H7 (cell line): Measurements from ENCODE around the gene TPRX1. TPM values are rescaled to one million over a fixed set of nuclear protein-coding genes. Genes with fewer than 3 reads are reported as not detected.
"Not testable (repeated sequence)": the region's sequence is repeated elsewhere in the genome, so short reads cannot be mapped to it uniquely, and the experiment has no call there.

Experiments
- DNase-seq: peaks from one replicate; pipeline ENCODE4 v3.0.0; 2012
- H3K27me3 ChIP-seq: 2 replicates; pipeline ENCODE4 v1.6.0; 2011; ENCODE audit warnings: mild to moderate bottlenecking, low read length; ENCODE audit not compliant: control insufficient read depth, insufficient read depth
- H3K36me3 ChIP-seq: replicated peaks from 2 replicates; pipeline ENCODE4 v1.5.1; 2011; ENCODE audit warnings: low read length; ENCODE audit not compliant: control insufficient read depth, insufficient read depth
- H3K4me3 ChIP-seq: 2 replicates; pipeline ENCODE4 v1.5.1; 2011; ENCODE audit warnings: low read depth, mild to moderate bottlenecking, control low read depth, low read length, moderate library complexity; ENCODE audit not compliant: insufficient read depth
- total RNA-seq: library from RNA; depleted of rRNA; stranded (reverse); fragments of >200 nt; shearing (Covaris generic); gene quantifications from 2 replicates; pipeline ENCODE4 v1.2.3, GENCODE V29; 2014; rRNA removed

The TPRX1 gene, protein sequence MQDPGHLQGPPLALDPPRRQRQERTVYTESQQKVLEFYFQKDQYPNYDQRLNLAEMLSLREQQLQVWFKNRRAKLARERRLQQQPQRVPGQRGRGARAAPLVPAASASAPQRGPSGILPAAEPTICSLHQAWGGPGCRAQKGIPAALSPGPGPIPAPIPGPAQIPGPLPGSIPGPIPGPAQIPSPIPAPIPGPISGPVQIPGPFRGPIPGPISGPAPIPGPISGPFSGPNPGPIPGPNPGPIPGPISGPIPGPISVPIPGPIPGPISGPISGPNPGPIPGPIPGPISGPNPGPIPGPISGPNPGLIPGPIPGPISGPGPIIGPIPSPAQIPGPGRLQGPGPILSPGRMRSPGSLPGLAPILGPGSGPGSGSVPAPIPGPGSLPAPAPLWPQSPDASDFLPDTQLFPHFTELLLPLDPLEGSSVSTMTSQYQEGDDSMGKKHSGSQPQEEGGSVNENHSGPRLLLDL
- total RNA-seq, result not detected in 2 replicates

- H3K27me3 ChIP-seq, H3K4me3 ChIP-seq, DNase-seq, H3K36me3 ChIP-seq: not testable (repeated sequence)
These were observed at the start of gene TPRX1 for GRCh38 chr19:47804451-47804850. TPRX1 (minus strand) TSS chr19:47804551; CDS start chr19:47804539, 12 bp downstream.

GRCh38 chr19:47853003-47853402 is 48.7 kb upstream of the TPRX1 start:
- H3K27me3 ChIP-seq, result no peaks in the 10 kb centered on the region
- H3K36me3 ChIP-seq, result no peaks in the 10 kb centered on the region
- no peak for DNase-seq
- H3K4me3 ChIP-seq, result no peak overlapping the region

- peak; percentile 55 for DNase-seq
- Histone ChIP-seq H3K36me3 (no peaks in the 10 kb centered on the region), H3K4me3 (peak overlapping the region; percentile 39), H3K27me3 (no peaks in the 10 kb centered on the region)
These were observed 44.6 kb upstream of the TPRX1 start for GRCh38 chr19:47848823-47849473.

- Histone ChIP-seq H3K36me3 (no peaks in the 10 kb centered on the region), H3K4me3 (peak overlapping the region; percentile 39)
- DNase-seq, result no peak
These were observed 44.1 kb upstream of the TPRX1 start for GRCh38 chr19:47848425-47848822.

GRCh38 chr19:47842941-47843340 is 38.6 kb upstream of the TPRX1 start:
- no peak for DNase-seq
- Histone ChIP-seq H3K27me3 (no peaks in the 10 kb centered on the region), H3K36me3 (no peaks in the 10 kb centered on the region), H3K4me3 (no peak overlapping the region)

More at GRCh38 chr19:47848425-47848822, 44.1 kb upstream of the TPRX1 start:
- no peaks in the 10 kb centered on the region for H3K27me3 ChIP-seq

- peak; percentile 82 for DNase-seq
- Histone ChIP-seq H3K4me3 (no peak overlapping the region), H3K27me3 (no peaks in the 10 kb centered on the region), H3K36me3 (no peaks in the 10 kb centered on the region)
These were observed 35.6 kb upstream of the TPRX1 start for GRCh38 chr19:47839913-47840312.

DNA sequence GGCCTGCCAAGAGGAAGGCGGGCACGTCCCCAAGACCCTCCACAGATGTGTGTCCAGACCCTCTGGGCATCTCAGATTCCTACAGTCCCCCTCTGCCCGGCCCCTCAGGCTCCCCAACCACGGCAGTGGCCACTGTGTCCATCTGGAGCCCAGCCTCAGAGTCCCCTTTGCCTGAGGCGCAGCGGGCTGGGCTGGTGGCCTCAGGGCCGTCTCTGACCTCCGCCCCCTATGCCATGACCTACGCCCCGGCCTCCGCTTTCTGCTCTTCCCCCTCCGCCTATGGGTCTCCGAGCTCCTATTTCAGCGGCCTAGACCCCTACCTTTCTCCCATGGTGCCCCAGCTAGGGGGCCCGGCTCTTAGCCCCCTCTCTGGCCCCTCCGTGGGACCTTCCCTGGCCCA is 35.1 kb upstream of the TPRX1 start:
- no peaks in the 10 kb centered on the region for H3K36me3 ChIP-seq
- H3K4me3 ChIP-seq, result no peak overlapping the region
- no peaks in the 10 kb centered on the region for H3K27me3 ChIP-seq
- no peak for DNase-seq

GRCh38 chr19:47836038-47836437 is 31.7 kb upstream of the TPRX1 start:
- H3K36me3 ChIP-seq, result no peaks in the 10 kb centered on the region
- no peak for DNase-seq
- H3K4me3 ChIP-seq, result no peak overlapping the region
- H3K27me3 ChIP-seq, result no peaks in the 10 kb centered on the region

- no peak for DNase-seq
- Histone ChIP-seq H3K4me3 (no peak overlapping the region), H3K36me3 (no peaks in the 10 kb centered on the region), H3K27me3 (no peaks in the 10 kb centered on the region)
These were observed 28.4 kb upstream of the TPRX1 start for GRCh38 chr19:47832723-47833122.

GRCh38 chr19:47826800-47827199 is 22.4 kb upstream of the TPRX1 start:
- H3K27me3 ChIP-seq, result no peaks in the 10 kb centered on the region
- DNase-seq, result no peak
- no peaks in the 10 kb centered on the region for H3K36me3 ChIP-seq
- no peak overlapping the region for H3K4me3 ChIP-seq

DNA sequence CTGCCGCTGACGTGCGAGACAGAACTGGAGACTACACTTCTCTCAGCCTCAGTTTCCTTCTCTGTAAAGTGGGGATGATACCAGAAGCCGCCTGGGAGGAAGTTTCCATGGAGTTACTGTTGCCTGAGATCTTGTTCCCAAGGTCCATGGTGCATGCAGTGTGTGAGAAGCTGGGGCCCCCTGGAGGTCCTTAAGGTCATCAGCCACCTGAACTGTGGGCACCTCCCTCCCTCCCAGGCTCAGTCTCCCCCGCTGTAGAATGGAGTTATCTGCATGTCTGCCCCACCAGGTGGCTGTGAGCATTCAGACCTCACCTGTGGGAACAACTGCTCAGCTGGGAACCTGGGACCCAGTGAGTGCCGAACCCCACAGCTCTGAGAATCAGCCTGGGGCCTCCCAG is 20.0 kb upstream of the TPRX1 start:
- no peaks in the 10 kb centered on the region for H3K36me3 ChIP-seq
- no peaks in the 10 kb centered on the region for H3K27me3 ChIP-seq
- peak; percentile 60 for DNase-seq
- no peak overlapping the region for H3K4me3 ChIP-seq

- no peak within 1 kb of the TSS for H3K4me3 ChIP-seq
- DNase-seq, result peak; percentile 46
- H3K27me3 ChIP-seq, result no peaks in the 10 kb centered on the region
- H3K36me3 ChIP-seq, result no peaks in the 10 kb centered on the region
These were observed 17.2 kb upstream of the TPRX1 start, which contains the start of gene CRX for GRCh38 chr19:47821460-47822020. CRX (plus strand) TSS chr19:47821937; CDS start chr19:47834444, 12,507 bp downstream.

GRCh38 chr19:47820410-47820809 is 16.1 kb upstream of the TPRX1 start:
- Histone ChIP-seq H3K4me3 (no peak overlapping the region), H3K27me3 (no peaks in the 10 kb centered on the region), H3K36me3 (no peaks in the 10 kb centered on the region)
- DNase-seq, result no peak

DNA sequence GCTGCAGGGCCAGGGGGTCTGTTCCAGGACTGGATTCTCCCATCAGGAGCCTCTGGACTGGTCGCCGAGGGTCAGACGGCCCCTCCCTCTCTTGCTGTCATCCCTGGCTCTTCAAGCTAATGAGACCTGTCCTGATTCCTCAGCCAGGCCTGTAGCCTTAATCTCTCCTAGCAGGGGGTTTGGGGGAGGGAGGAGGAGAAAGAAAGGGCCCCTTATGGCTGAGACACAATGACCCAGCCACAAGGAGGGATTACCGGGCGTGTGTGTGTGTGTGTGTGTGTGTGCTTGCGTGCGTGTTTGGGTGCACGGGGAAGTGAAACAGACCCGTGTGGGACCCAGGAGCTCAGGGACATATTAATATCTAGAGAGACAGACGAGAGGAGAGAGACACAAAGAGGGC is 15.5 kb upstream of the TPRX1 start:
- peak; percentile 86 for DNase-seq
- Histone ChIP-seq H3K36me3 (no peaks in the 10 kb centered on the region), H3K27me3 (no peaks in the 10 kb centered on the region), H3K4me3 (no peak overlapping the region)

DNA sequence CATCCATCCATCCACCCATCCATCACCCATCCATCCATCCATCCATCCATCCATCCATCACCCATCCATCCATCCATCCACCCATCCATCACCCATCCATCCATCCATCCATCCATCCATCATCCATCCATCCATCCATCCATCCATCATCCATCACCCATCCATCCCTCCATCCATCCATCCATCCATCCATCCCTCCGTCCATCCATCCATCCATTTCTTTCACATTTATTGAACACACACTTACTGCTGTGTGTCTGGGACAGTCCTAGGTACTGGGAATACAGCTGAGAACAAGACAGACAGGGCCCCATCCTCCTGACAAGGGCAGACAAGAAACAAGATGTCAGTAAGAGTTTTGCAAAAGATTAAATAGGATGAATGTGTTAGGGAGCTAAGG is 13.9 kb upstream of the TPRX1 start:
- DNase-seq, H3K36me3 ChIP-seq, H3K27me3 ChIP-seq: not testable (repeated sequence)

More for the DNA sequence above, 13.9 kb upstream of the TPRX1 start:
- H3K4me3 ChIP-seq, result not testable (repeated sequence)
